ENCODE results near the gene C5.

Gene C5

DNA sequence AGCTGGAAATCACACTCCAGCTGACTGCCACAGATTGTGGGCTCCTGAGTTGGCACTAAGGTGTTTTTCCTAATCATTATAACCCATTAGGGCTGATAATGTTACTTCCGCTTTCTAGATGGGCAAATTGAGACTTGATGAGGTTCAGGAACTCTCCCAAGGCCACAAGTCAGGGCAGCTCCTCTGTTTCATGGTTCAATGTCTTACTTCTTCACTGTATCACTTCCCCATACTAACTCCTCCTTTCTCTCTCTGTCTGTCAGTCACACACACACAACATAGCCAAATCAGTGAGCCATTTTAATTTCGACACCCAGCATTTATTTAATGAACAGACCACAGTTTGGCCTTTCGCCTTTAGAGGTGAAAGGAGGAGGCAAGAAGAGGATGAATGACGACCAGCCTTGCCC, 105.6 kb downstream of the C5 start:
- in situ Hi-C loops (cut with HindIII; ENCODE audit: low sequenced_read_pairs), result no loop called here
- TF ChIP-seq, protein P1, sequence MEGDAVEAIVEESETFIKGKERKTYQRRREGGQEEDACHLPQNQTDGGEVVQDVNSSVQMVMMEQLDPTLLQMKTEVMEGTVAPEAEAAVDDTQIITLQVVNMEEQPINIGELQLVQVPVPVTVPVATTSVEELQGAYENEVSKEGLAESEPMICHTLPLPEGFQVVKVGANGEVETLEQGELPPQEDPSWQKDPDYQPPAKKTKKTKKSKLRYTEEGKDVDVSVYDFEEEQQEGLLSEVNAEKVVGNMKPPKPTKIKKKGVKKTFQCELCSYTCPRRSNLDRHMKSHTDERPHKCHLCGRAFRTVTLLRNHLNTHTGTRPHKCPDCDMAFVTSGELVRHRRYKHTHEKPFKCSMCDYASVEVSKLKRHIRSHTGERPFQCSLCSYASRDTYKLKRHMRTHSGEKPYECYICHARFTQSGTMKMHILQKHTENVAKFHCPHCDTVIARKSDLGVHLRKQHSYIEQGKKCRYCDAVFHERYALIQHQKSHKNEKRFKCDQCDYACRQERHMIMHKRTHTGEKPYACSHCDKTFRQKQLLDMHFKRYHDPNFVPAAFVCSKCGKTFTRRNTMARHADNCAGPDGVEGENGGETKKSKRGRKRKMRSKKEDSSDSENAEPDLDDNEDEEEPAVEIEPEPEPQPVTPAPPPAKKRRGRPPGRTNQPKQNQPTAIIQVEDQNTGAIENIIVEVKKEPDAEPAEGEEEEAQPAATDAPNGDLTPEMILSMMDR (IDR thresholded peaks at IDR 0.05; ENCODE audit: low read depth, low read length, missing control alignments), result no peak
- DNase-seq (ENCODE audit: low read depth), result no peak
- no peak overlapping the region for H3K4me3 ChIP-seq (ENCODE audit: low read depth, low read length)

DNA sequence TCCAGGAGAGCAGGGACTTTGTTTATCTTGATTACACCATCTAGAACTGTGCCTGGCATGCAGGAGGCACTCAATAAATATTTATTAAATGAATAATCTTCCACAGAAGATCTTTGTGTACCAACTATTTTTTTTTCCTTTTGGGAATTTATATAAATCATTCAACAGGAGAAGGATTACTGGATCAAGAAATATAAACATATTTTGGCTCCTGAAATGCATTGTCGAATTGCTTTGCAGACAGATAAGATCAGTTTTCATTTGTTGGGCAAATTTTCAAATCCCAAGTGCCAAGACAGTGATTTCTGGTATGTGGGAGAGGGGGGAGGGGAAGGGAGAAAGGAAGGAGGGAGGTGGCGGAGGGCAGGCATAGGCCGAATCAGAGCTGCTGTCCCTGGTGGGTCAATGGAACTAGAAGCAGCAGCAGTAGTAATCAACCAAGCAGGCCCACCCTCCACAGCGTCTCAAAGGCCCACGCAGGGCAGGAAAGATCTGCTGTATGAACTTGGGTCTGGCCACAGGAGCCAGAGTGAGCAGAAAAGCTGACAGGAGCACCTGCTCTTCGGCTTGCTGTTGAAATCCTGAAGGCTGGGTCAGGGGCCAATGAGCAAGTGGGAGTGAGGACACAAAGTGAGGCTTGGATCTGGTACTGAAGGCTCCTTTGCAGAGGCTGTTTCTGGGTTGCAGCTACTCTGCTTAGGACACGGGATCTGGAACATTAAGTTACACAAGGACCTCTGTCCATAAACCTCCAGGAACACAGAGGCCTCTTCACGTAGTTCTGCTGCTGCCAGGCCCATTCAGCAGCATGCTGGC, 107.7 kb downstream of the C5 start:
- H3K4me3 ChIP-seq (ENCODE audit: low read depth, low read length), result no peak overlapping the region
- no peak for DNase-seq (ENCODE audit: low read depth)
- TF ChIP-seq, protein P1 (IDR thresholded peaks at IDR 0.05; ENCODE audit: low read depth, low read length, missing control alignments), result no peak
- in situ Hi-C loops (cut with HindIII; ENCODE audit: low sequenced_read_pairs), result no loop called here

DNA sequence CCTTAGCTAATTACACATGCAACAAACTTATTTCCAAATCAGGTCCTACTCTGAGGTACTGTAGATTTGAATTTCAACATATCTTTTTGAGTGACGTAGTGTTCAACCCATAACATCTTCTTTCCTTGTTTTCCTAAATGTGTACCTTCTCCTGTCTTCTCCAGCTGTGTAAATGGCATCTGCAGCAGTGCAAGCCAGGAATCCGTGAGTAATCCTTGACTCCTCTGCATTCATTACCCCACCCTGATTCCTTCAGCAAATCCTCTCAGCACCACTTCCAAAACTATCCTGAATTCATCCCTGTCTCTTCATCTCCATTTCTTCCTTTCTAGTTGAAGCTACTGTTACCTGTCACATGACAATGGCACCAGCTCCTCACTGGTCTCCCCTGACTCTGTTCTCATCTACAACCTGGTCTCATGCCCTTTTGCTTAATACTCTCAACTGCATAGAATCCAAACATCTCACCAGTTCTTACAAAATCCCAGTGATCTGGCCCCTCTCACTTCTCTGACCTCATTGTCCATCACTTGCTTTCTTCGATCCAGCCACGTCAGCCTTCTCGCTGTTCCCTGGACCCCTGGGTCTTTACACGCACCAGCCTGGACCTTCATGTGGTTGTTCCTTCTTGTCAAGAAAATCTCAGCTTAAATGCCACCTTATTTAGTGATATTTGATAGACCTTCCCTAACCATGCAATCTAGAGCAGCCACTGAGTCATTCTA, 108.9 kb downstream of the C5 start:
- in situ Hi-C loops (cut with HindIII; ENCODE audit: low sequenced_read_pairs), result no loop called here
- no peak for DNase-seq (ENCODE audit: low read depth)
- no peak overlapping the region for H3K4me3 ChIP-seq (ENCODE audit: low read depth, low read length)
- TF ChIP-seq, protein P1 (IDR thresholded peaks at IDR 0.05; ENCODE audit: low read depth, low read length, missing control alignments), result no peak

DNA sequence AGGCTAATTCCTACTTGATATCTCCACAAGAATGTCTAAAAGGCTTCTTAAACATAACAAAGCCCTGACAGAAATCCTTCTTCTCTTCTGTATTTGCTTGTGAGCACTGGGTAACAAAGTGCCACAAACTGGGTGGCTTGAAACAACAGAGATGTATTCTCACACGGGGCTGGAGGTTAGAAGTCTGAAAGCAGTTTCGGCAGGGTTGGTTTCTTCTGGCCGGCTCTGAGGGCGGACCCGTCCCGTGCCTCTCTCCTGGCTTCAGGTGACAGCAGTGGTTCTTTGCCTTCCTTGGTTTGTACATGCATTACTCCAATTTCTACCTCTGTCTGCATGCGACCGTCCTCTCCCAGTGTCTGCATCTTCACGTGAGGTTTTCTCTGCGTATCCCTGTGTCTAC, 109.5 kb downstream of the C5 start:
- TF ChIP-seq, protein P1 (IDR thresholded peaks at IDR 0.05; ENCODE audit: low read depth, low read length, missing control alignments), result no peak
- DNase-seq (ENCODE audit: low read depth), result no peak
- H3K4me3 ChIP-seq (ENCODE audit: low read depth, low read length), result no peak overlapping the region
- in situ Hi-C loops (cut with HindIII; ENCODE audit: low sequenced_read_pairs), result no loop called here

DNA sequence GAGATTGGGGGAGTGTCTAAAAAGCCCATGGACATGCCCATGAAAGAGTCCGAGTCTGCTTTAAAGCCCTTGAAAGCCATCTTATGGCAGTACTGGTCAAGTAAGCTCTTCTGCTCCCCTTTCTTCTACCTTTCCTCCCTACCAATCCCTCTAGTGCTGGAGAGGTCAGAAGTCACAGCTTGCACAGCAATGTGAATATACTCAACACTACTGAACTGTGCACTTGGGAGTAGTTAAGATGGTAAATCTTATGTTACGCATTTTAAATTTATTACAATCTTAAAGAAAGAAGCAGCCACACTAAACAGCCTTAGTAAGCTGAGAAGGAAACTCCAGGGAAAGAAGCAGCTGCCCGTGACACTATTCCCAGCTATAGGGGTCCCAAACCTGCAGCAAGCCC, 111.2 kb downstream of the C5 start:
- in situ Hi-C loops (cut with HindIII; ENCODE audit: low sequenced_read_pairs), result no loop called here
- TF ChIP-seq, protein P1 (IDR thresholded peaks at IDR 0.05; ENCODE audit: low read depth, low read length, missing control alignments), result no peak
- no peak overlapping the region for H3K4me3 ChIP-seq (ENCODE audit: low read depth, low read length)
- DNase-seq (ENCODE audit: low read depth), result no peak

DNA sequence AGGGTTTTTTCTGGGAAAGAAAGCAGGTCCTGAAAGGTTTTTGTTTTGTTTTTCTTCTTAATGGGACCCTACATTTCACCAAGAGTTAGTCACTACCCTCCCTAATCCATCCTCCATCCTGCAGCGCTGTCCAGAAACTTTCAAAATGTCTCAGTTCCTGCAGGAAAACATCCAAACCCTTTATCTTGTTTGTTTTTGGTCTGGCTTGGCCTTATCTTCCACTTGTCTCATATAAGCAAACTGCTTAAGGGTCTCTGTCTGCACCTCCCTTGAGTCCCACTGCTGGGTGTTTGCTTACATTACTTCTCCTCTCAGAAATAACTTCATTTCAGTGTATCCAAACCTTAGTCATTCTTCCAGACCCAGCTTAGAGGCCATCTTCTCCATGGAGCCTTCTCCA, 112.5 kb downstream of the C5 start:
- in situ Hi-C loops (cut with HindIII; ENCODE audit: low sequenced_read_pairs), result no loop called here
- TF ChIP-seq, protein P1 (IDR thresholded peaks at IDR 0.05; ENCODE audit: low read depth, low read length, missing control alignments), result no peak
- no peak overlapping the region for H3K4me3 ChIP-seq (ENCODE audit: low read depth, low read length)
- no peak for DNase-seq (ENCODE audit: low read depth)
